ENCODE results near the gene COMMD6. TPM values are rescaled to one million over a fixed set of nuclear protein-coding genes. Genes with fewer than 3 reads are reported as not detected.

Gene COMMD6
- total and polyA plus RNA-seq, 9 of the 15 experiments (the other 6 are each of a cell fraction or from before 2014, with no cell fraction given), result 32.6 to 116 (median 65.0) TPM

GRCh38 chr13:75482070-75482819 lies 55.4 kb downstream of the COMMD6 start, which contains the start of gene TBC1D4 (continued):
- TF ChIP-seq, protein P1, sequence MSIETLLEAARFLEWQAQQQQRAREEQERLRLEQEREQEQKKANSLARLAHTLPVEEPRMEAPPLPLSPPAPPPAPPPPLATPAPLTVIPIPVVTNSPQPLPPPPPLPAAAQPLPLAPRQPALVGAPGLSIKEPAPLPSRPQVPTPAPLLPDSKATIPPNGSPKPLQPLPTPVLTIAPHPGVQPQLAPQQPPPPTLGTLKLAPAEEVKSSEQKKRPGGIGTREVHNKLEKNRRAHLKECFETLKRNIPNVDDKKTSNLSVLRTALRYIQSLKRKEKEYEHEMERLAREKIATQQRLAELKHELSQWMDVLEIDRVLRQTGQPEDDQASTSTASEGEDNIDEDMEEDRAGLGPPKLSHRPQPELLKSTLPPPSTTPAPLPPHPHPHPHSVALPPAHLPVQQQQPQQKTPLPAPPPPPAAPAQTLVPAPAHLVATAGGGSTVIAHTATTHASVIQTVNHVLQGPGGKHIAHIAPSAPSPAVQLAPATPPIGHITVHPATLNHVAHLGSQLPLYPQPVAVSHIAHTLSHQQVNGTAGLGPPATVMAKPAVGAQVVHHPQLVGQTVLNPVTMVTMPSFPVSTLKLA (conservative IDR thresholded peaks at IDR 0.05), result peak in 1 of 2 experiments; percentile 60; a peak in 1 of 4 replicates
- TF ChIP-seq CTCFL (IDR thresholded peaks at IDR 0.05; ENCODE audit: borderline replicate concordance, insufficient read depth, low read depth, low read length, poor library complexity, severe bottlenecking) (peak; percentile 62), ZFP36 (IDR thresholded peaks at IDR 0.05; ENCODE audit: low read depth, low read length, partially characterized antibody) (no peak), NBN (IDR thresholded peaks at IDR 0.05; ENCODE audit: low read depth) (0 out of 2 replicates have a peak, but pooled peaks have one; percentile 43), ZNF77 (CRISPR knock-in tag; IDR thresholded peaks at IDR 0.05) (no peak), MLX (CRISPR knock-in tag; conservative IDR thresholded peaks at IDR 0.05) (no peak), FIP1L1 (IDR thresholded peaks at IDR 0.05; ENCODE audit: low read depth, low read length, poor library complexity, severe bottlenecking) (no peak), MEF2A (IDR thresholded peaks at IDR 0.05; ENCODE audit: control insufficient read depth, low read depth, low read length) (no peak), RBFOX2 (IDR thresholded peaks at IDR 0.05; ENCODE audit: low read depth, low read length) (peak; percentile 45), ZNF184 (CRISPR knock-in tag; IDR thresholded peaks at IDR 0.05) (no peak), CC2D1A (IDR thresholded peaks at IDR 0.05) (peak; percentile 62; the same call in 1 of the 2 replicates), SLC30A9 (CRISPR knock-in tag; IDR thresholded peaks at IDR 0.05) (no peak), ZBTB1 (CRISPR knock-in tag; IDR thresholded peaks at IDR 0.05; ENCODE audit: borderline replicate concordance, low read depth) (no peak), ZNF24 (IDR thresholded peaks at IDR 0.05) (no peak), ZNF589 (CRISPR knock-in tag; IDR thresholded peaks at IDR 0.05; ENCODE audit: low read depth) (no peak), BCOR (IDR thresholded peaks at IDR 0.05) (peak; percentile 35; the same call in 1 of the 2 replicates), YY1 (IDR thresholded peaks at IDR 0.05; ENCODE audit: borderline replicate concordance in 1 of 3, control insufficient read depth in 1 of 3, extremely low read depth in 1 of 3, insufficient read depth in 3 of 3, insufficient read length in 1 of 3, insufficient replicate concordance in 2 of 3, low read depth in 1 of 3, low read length in 2 of 3) (peak in 2 of 3 experiments; percentile 27 to 30), NONO (IDR thresholded peaks at IDR 0.05; ENCODE audit: low read depth in 2 of 2, low read length in 1 of 2) (no peak), SAFB2 (IDR thresholded peaks at IDR 0.05; ENCODE audit: borderline replicate concordance, low read depth, low read length, severe bottlenecking) (no peak)
- TF ChIP-seq, protein P2, sequence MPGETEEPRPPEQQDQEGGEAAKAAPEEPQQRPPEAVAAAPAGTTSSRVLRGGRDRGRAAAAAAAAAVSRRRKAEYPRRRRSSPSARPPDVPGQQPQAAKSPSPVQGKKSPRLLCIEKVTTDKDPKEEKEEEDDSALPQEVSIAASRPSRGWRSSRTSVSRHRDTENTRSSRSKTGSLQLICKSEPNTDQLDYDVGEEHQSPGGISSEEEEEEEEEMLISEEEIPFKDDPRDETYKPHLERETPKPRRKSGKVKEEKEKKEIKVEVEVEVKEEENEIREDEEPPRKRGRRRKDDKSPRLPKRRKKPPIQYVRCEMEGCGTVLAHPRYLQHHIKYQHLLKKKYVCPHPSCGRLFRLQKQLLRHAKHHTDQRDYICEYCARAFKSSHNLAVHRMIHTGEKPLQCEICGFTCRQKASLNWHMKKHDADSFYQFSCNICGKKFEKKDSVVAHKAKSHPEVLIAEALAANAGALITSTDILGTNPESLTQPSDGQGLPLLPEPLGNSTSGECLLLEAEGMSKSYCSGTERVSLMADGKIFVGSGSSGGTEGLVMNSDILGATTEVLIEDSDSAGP (CRISPR knock-in tag; IDR thresholded peaks at IDR 0.05), result no peak

Data from K562 (cell line).